HL-60/S4 treated with retinoic acid at 250 ng/mL for 4 days and 3 days (cell line): Measurements from ENCODE around the gene PNCK.
"Not testable (repeated sequence)": the region's sequence is repeated elsewhere in the genome, so short reads cannot be mapped to it uniquely, and the experiment has no call there.

Experiments
- in situ Hi-C: fragments of 300-500 bp; cut with MboI; formaldehyde crosslinking; loops from 2 replicates; pipeline ENCODE4 v1.7.0; 2022; ENCODE audit warnings: low sequenced_read_pairs

The PNCK gene

DNA sequence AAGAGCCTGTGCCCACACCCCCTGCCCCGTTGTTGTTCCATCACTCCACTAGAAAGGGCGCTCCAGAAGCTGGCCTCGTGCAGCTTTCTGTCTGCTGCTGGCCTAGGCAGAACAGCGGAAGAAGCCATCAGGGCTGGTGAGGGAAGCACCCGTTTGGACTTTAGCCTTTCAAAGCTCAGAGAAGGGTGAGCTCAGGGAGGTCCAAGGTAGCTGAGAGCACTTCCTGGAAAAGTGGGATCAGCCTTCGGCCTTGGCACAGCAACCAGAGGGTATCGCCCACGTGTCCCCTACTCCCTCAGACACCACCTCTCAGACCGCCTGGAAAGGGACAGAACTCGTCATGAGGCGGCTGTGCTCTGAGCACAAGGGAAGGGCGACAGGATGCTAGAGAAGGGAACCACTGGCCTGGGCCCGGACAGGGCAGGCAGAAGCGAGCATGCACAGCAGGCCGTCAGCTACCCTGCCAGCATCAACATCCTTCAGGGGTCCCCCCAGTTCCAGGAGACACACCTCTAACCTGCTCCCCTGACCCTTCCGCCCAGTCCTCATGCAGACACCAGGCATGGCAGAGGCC, 25.7 kb upstream of the PNCK start:
- in situ Hi-C loops = not testable (repeated sequence)

GRCh38 chrX:153697924-153698865, 24.6 kb upstream of the PNCK start:
- in situ Hi-C loops = no loop called here

GRCh38 chrX:153696986-153697722, 23.5 kb upstream of the PNCK start:
- in situ Hi-C loops = not testable (repeated sequence)

DNA sequence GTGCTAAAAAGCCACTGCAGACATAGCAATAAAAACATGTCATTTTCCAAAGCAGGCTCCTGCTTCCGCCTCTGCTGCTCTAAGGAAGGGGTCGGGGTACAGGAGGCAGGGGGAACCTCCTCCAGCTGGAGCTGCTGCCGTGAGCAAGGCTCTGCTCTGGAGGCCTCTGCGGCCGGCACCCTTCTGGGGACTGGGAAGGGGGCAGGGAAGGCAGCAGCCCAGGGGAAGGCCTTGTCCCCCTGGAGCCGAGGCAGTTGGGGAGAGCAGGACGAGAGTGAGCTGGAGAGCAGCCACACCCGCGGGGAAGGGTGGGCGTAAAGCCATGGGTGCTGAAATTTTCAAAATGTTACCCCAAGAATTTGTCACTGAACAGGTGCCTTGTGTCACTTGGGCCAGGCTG, 22.9 kb upstream of the PNCK start:
- in situ Hi-C loops = not testable (repeated sequence)

DNA sequence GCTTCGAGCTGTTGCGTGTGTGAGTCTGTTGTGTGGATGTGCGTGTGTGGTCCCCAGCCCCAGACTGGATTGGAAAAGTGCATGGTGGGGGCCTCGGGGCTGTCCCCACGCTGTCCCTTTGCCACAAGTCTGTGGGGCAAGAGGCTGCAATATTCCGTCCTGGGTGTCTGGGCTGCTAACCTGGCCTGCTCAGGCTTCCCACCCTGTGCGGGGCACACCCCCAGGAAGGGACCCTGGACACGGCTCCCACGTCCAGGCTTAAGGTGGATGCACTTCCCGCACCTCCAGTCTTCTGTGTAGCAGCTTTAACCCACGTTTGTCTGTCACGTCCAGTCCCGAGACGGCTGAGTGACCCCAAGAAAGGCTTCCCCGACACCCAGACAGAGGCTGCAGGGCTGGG, 22.5 kb upstream of the PNCK start:
- in situ Hi-C loops = no loop called here

DNA sequence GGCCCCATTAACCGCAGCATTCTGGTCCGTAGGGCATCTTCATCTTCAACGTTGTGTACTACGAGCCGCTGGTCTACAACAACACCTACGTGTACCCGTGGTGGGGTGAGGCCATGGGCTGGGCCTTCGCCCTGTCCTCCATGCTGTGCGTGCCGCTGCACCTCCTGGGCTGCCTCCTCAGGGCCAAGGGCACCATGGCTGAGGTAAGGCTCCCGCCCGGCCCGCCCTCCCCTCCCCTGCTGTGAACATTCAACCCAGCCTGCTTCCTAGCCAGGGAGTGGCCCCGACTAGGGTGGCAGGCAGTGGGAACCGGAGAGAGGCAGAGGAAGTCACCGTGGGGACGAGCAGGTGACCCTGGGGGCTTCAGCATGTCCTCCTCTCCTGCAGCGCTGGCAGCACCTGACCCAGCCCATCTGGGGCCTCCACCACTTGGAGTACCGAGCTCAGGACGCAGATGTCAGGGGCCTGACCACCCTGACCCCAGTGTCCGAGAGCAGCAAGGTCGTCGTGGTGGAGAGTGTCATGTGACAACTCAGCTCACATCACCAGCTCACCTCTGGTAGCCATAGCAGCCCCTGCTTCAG, 21.2 kb upstream of the PNCK start:
- in situ Hi-C loops = no loop called here

DNA sequence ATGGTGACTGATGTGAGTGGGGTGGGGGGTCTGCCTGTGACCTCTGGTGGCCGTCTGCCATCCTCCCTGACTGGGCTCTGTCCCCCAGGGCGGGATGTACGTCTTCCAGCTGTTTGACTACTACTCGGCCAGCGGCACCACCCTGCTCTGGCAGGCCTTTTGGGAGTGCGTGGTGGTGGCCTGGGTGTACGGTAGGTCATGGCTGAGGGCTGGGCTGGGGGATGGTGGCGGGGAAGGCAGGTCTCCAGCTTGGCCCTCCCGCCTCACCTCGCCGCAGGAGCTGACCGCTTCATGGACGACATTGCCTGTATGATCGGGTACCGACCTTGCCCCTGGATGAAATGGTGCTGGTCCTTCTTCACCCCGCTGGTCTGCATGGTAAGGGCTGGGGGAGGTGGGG, 20.6 kb upstream of the PNCK start:
- in situ Hi-C loops = not testable (repeated sequence)

DNA sequence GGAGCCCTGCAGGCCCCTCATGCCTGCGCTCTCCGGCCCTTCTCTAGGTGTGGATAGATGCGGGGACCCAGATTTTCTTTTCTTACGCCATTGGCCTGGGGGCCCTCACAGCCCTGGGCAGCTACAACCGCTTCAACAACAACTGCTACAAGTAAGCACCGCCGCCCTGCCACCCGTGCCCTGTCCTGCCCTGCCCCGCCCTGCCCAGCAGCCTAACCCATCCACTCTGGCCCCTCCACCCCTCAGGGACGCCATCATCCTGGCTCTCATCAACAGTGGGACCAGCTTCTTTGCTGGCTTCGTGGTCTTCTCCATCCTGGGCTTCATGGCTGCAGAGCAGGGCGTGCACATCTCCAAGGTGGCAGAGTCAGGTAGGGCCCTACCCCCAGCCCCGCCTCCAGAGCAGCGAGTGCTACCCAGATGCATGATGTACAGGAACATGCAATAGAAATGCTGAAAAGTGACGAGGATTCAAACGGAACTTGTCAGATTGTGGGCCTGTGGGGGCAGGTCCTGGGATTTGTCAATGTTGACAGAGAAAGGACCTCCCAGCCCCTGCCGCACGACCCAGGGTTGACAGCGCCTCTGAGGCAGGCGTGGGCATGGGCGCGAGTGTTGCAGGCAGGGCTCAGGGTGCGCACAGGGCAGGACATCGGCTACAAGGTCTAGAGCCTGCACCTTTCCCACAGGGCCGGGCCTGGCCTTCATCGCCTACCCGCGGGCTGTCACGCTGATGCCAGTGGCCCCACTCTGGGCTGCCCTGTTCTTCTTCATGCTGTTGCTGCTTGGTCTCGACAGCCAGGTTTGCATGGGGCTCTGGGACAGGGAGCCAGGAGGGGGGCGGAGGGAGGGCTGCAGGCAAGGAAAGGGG, 19.8 kb upstream of the PNCK start:
- in situ Hi-C loops = no loop called here

DNA sequence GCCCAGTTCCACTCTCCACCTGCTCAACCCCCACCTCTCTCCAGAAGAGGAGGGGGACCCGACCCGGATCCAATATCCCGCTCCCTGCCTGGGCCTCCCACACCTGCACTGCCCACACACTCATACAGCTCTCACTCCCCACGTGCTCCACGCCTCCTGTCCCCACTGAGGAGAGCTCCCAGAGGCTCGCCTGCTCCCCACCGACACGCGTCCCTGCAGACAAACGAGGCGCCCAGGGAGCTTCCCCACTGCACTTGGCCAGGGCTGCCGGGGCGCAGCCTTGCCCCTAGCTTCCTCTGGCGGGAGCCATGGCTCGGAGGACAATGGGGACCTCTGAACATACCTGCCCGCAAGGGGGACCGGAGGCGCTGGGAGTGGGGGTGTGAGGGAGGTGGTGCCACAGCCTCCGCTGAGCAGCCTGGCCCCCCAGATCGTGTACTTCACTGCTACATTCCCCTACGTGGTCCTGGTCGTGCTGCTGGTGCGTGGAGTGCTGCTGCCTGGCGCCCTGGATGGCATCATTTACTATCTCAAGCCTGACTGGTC, 19.1 kb upstream of the PNCK start:
- in situ Hi-C loops = no loop called here

DNA sequence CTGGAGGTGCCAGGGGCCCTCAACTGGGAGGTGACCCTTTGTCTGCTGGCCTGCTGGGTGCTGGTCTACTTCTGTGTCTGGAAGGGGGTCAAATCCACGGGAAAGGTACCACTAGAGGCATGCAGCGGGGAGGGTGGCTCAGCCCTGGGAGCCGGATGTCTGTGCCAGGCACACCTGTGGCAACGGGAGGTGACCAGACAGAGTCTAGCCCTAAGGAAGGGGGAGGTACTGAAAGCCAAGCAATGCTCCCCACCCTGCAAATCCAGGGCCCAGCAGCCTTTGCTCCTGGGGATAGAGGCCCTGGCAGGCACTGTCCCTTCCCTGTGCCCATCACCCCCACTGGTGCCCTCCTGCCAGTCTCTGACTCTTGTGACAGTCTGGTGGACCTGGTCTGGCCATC, 18.4 kb upstream of the PNCK start:
- in situ Hi-C loops = no loop called here

DNA sequence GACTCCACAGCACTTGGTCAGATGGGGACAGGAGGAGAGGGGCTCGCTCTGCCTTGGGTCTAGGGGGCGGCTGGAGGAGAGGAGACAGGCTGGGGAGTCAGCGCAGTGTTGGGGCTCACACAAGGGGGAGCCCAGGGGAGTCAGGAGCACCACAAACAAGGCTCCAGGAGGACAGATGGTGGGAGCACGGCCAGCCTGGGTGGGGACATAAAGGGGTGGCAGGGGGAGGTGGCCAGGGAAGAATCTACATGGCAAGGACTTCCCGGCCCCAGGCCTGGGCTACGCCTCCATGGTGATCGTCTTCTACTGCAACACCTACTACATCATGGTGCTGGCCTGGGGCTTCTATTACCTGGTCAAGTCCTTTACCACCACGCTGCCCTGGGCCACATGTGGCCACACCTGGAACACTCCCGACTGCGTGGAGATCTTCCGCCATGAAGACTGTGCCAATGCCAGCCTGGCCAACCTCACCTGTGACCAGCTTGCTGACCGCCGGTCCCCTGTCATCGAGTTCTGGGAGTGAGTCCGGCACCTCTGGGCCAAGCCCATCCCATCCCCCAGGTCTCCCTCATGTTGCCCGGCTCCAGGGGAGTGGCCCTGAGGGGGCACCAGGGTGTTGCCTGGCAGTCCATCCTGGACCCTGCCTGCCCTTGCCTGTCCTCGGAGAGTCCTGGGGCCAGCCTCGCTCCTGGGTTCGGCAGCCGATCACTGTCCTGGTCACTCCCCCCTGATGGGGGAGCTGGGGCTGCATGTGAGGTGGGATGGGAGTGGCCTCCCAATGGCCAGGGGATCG, 17.6 kb upstream of the PNCK start:
- in situ Hi-C loops = not testable (repeated sequence)

DNA sequence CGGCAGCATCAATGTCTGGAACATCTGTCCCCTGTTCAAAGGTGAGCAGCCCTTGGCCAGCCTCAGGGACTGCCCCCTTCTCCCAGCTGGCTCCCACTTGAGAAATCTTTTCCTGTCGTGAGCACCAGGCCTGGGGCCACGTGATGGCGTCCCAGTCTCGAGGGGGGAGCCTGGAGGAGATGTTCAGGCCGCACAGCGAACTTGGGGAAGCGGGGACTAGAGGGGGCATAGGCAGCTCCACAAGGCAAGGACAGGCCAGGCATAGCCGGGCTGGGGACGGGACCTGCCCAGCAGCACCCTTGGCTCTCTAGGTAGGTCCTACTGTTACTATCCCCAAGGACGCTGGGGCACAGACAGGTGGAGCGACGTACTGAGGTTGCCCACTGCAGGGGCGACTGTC, 16.9 kb upstream of the PNCK start:
- in situ Hi-C loops = no loop called here

GRCh38 chrX:153689654-153690465, 16.2 kb upstream of the PNCK start:
- in situ Hi-C loops = no loop called here

DNA sequence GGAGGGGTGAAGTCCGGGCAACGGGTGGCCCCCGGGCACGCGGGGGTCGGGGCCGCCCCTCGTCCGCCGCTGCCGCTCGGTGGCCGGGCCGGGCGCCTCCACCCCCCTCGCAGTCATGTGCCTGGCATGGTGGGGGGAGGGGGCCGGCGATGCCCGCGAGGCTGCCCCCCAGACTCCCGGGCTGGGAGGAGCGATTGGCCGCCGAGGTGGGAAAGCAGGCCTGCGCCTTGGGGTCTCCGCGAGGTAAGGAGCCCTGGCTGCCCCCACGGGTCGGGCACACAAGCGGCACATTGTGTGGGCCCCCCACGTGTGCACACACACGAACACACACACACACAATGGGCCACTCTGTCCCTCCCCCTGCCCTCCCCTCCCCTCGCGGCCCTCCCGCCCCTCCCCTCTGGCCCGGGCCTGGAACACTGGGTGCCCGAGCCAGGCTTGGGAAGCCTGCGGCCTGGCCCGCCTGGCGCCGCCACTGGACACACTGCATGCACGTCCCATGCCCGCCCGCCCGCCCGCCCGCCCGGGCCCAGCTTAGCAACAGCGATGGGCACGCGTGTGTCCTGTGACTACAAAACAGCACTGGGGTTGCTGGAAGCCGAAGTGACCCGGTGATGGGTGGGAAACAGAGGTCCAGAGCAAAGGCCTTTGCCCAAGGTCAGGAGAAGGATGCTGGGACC, 15.4 kb upstream of the PNCK start:
- in situ Hi-C loops = no loop called here

DNA sequence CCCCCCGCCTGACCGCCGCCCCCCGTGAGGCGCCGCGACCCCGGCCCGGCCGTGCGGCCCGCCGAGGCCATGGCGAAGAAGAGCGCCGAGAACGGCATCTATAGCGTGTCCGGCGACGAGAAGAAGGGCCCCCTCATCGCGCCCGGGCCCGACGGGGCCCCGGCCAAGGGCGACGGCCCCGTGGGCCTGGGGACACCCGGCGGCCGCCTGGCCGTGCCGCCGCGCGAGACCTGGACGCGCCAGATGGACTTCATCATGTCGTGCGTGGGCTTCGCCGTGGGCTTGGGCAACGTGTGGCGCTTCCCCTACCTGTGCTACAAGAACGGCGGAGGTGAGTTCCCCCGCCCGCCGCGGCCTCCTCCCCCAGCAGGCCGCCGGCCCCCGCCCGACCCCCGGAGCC, 14.9 kb upstream of the PNCK start:
- in situ Hi-C loops = no loop called here

- in situ Hi-C loops = no loop called here
Observed at GRCh38 chrX:153688071-153688470, 14.5 kb upstream of the PNCK start.

DNA sequence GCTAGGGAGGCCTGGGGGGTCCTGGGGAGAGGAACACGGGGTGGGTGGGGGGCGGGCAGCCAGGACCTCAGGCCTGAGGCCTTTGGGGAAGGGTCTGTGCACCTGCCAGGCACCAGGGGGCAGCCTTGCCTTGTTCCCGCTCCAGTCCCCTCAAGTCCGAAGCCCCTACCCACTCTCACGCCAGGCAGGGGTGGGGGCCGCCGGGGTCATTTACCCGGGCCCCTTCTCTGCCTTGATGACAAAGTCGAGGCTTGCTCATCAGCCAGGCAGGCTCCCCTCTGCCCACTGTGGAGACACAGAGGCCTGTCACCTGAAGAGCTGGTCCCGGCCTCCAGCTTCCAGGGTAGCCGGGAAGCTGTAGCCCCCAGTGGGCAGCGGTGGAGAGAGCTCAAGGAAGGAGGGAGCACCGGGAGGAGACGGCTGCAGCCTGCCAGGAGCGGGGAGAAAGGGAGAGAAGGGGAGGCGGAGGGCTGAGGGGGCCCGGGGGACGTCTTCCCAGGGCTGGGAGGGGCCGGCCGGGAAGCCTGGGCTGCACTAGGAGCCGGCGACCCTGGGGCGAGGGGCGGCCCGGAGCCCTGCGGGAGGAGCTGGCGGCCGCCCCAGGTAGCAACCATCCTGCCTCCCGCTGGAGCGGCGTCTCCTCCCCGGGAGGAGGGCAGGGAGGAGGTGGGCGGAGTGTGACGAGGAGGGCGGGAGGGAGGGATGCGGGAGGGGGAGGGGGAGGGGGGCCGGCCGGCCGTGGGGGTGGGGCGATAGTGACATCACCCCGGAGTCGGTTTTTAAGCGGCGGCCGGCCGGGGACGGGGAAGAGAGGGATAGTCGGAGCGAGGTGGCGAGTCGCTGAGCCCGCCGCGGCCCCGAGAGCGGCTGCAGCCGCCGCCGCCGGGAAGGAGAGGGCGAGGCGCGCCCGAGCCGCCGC, 13.8 kb upstream of the PNCK start, which contains the start of gene SLC6A8:
Gene SLC6A8 (plus strand): TSS at position 806 of the 919 bp plus-strand sequence. CDS start 649 bp downstream, outside the sequence.
- in situ Hi-C loops = no loop called here
